Embryonic facial prominence (tissue), 1 donor: ENCODE results near the gene PGM5.

Experiments used
- DNase-seq: peaks from one replicate; pipeline ENCODE4 v3.0.0-alpha.2; 2016; ENCODE audit errors: extremely low spot score

PGM5 gene

GRCh38 chr9:68536876-68537615, 180.6 kb downstream of the PGM5 start:
- DNase-seq, result no peak

GRCh38 chr9:68537616-68537880, 181.1 kb downstream of the PGM5 start:
- no peak for DNase-seq

GRCh38 chr9:68538200-68538599, 181.8 kb downstream of the PGM5 start:
- no peak for DNase-seq

GRCh38 chr9:68540712-68541535, 184.5 kb downstream of the PGM5 start, which contains the start of gene TMEM252:
Gene TMEM252, minus strand, starts transcription at chr9:68540883. Its CDS starts 69 bp downstream, at chr9:68540814.
- DNase-seq, result no peak

GRCh38 chr9:68541568-68541967, 185.2 kb downstream of the PGM5 start:
- DNase-seq, result no peak

GRCh38 chr9:68545033-68545705, 188.8 kb downstream of the PGM5 start:
- DNase-seq, result no peak

- DNase-seq, result no peak
These were observed 190.4 kb downstream of the PGM5 start for GRCh38 chr9:68546596-68547390.

GRCh38 chr9:68547417-68547816, 191.0 kb downstream of the PGM5 start:
- DNase-seq, result no peak

- no peak for DNase-seq
These were observed 191.8 kb downstream of the PGM5 start for GRCh38 chr9:68548241-68548640.

GRCh38 chr9:68551191-68551590, 194.8 kb downstream of the PGM5 start:
- DNase-seq, result no peak

- DNase-seq, result no peak
These were observed 196.5 kb downstream of the PGM5 start for GRCh38 chr9:68552700-68553476.

- DNase-seq, result no peak
These were observed 199.2 kb downstream of the PGM5 start for GRCh38 chr9:68555437-68556150.

GRCh38 chr9:68558545-68558944, 202.1 kb downstream of the PGM5 start:
- no peak for DNase-seq

- DNase-seq, result no peak
These were observed 203.8 kb downstream of the PGM5 start for GRCh38 chr9:68560071-68560844.

GRCh38 chr9:68562461-68562860, 206.1 kb downstream of the PGM5 start:
- DNase-seq, result no peak

GRCh38 chr9:68567565-68567964, 211.2 kb downstream of the PGM5 start:
- no peak for DNase-seq

- no peak for DNase-seq
These were observed 217.7 kb downstream of the PGM5 start for GRCh38 chr9:68574150-68574549.

GRCh38 chr9:68575817-68576216, 219.4 kb downstream of the PGM5 start:
- DNase-seq, result no peak

GRCh38 chr9:68577774-68578591, 221.6 kb downstream of the PGM5 start:
- no peak for DNase-seq
